K562 (cell line): Measurements from ENCODE around the gene CUTA. TPM values are rescaled to one million over a fixed set of nuclear protein-coding genes. Genes with fewer than 3 reads are reported as not detected.

Experiments used
- DNMT1 ChIP-seq: fragments of 450-650 bp; IDR thresholded peaks from 2 replicates; pipeline ENCODE4 v1.6.1; 2016; ENCODE audit warnings: antibody characterized with exemption, mild to moderate bottlenecking
- ELF2 ChIP-seq: fragments of 250-450 bp; sonication (Bioruptor Pico); IDR thresholded peaks from 2 replicates; pipeline ENCODE4 v1.5.0; 2021; ENCODE audit warnings: mild to moderate bottlenecking
- HLTF ChIP-seq: fragments of 450-650 bp; IDR thresholded peaks from 2 replicates; pipeline ENCODE4 v1.6.1; 2016
- MGA ChIP-seq: fragments of 450-650 bp; IDR thresholded peaks from 2 replicates; pipeline ENCODE4 v1.6.1; 2016; ENCODE audit warnings: mild to moderate bottlenecking, moderate library complexity
- RERE ChIP-seq: sonication (generic); formaldehyde crosslinking; IDR thresholded peaks from 2 replicates; pipeline ENCODE4 v1.8.0; 2023; ENCODE audit warnings: missing genetic modification reagents, mild to moderate bottlenecking, borderline replicate concordance
- ZBTB17 ChIP-seq: fragments of 450-650 bp; formaldehyde crosslinking; IDR thresholded peaks from 2 replicates; pipeline ENCODE4 v1.4.0; 2020; ENCODE audit warnings: mild to moderate bottlenecking
- ZC3H4 ChIP-seq: sonication (generic); formaldehyde crosslinking; IDR thresholded peaks from 2 replicates; pipeline ENCODE4 v1.9.0; 2021; ENCODE audit warnings: missing genetic modification reagents, borderline replicate concordance
- ZC3H8 ChIP-seq: fragments of 450-650 bp; IDR thresholded peaks from 2 replicates; pipeline ENCODE4 v1.6.1; 2017
- ZEB2 ChIP-seq: fragments of 450-650 bp; IDR thresholded peaks from 2 replicates; pipeline ENCODE4 v1.6.1; 2016
- ZNF133 ChIP-seq: fragments of 250-450 bp; sonication (Bioruptor Pico); IDR thresholded peaks from 2 replicates; pipeline ENCODE4 v1.4.0; 2020; ENCODE audit warnings: mild to moderate bottlenecking
- ZNF707 ChIP-seq: fragments of 250-450 bp; sonication (Bioruptor Pico); conservative IDR thresholded peaks from 2 replicates; pipeline ENCODE4 v1.8.0; 2022; ENCODE audit warnings: inconsistent platforms, mild to moderate bottlenecking, moderate library complexity
- polyA plus RNA-seq, 8 experiments: library from polyadenylated mRNA; depleted of rRNA in 4 of 8; stranded (reverse) in 5 of 8; unstranded in 3 of 8; fragments of >200 nt; fragmentation: Nextera tagmentation in 2 of 8; fragmentation: Illumina TruSeq in 1 of 8; extraction: Ambion mirVana in 2 of 8; extraction: Trizol in 1 of 8; gene quantifications; 2 replicates each; pipeline versions ENCODE4 v1.2.1 to v1.2.3, GENCODE V29; 2011 to 2014; ENCODE audit warnings: inconsistent platforms in 1 of 8, missing spikeins in 1 of 8
- total RNA-seq, 7 experiments: library from RNA; depleted of rRNA in 6 of 7; stranded (reverse); fragments of >200 nt in 6 of 7; fragmentation: Illumina TruSeq in 2 of 7; extraction: Trizol in 2 of 7; gene quantifications; 2 replicates each; pipeline versions ENCODE4 v1.2.1 to v1.2.3, GENCODE V29; 2011 to 2021; ENCODE audit warnings: low replicate concordance in 1 of 7

The CUTA gene
- total and polyA plus RNA-seq, 9 of the 15 experiments (the other 6 are each of a cell fraction or from before 2014, with no cell fraction given) = 166 to 682 (median 310) TPM

DNA sequence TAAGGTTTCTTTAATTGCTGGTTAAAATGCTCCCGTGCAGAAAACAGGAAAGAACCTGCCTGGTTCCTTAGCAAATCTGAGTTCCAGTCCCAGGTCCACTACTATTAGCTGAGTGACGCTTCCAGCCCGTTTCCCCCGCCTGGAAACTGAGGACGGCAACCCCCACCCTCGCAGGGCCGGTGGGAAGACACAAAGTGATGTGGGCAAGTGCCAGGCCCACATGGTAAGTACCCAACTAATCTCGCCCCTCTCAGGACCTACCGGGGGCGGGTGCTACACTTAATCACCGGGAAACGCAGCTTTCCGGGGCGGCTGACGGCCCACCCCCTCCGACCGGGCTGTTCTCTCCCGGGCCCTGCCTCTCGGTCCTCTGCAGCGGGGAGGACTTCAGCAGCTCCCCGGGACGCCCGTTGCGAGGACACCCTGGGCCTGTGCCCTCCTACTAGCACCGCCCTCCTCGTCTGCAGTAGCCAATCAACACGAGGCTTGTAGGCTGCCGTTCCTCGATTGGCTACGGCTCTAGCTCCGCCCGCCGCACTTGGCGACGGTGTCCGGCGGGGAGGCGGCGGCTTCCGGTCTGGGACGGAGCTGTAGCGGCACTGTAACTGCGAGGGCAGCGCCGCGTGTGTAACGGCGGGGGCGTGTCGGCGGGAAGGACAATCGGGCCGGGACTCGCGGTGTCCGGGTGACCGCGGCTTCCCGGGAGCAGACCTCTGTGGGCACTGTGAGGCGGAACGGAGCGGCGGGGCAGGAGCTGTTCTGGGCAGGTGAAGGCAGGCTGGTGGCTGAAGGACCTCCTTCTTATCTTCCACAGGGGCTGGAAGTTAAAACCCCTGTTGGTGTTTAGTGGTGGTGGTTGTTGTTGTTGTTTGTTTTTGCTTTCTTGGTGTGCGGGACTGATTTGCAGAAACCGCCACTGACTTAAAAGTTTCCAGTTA lies 36.4 kb upstream of the CUTA start, which contains the start of gene ZBTB9 (continued):
- TF ChIP-seq MGA = peak; percentile 92
- TF ChIP-seq ZC3H8 = no peak
- TF ChIP-seq RERE (CRISPR knock-in tag) = no peak
- TF ChIP-seq ZC3H4 (CRISPR knock-in tag) = no peak
- TF ChIP-seq ELF2 (CRISPR knock-in tag) = peak; percentile 74; the same call in 1 of the 2 replicates
- 0 out of 2 replicates have a peak, but pooled peaks have one; percentile 31 for TF ChIP-seq ZBTB17 (CRISPR knock-in tag)
- no peak for TF ChIP-seq ZEB2
- TF ChIP-seq ZNF707 (CRISPR knock-in tag) = no peak
- TF ChIP-seq DNMT1 = no peak
- TF ChIP-seq HLTF = peak; percentile 81; the same call in 1 of the 2 replicates
- TF ChIP-seq ZNF133 (CRISPR knock-in tag) = no peak
